ENCODE data around the gene EHD1.
A peak's percentile ranks its signal among the peaks of the same experiment; 100 is the strongest.

The EHD1 gene

GRCh38 chr11:64888729-64889511 is 10.5 kb upstream of the EHD1 start:
- no peak for DNase-seq

GRCh38 chr11:64888406-64888728 is 9.9 kb upstream of the EHD1 start:
- no peak for DNase-seq

GRCh38 chr11:64887757-64888405 is 9.5 kb upstream of the EHD1 start:
- DNase-seq: peak; percentile 64

- DNase-seq: no peak
Measured at GRCh38 chr11:64887234-64887756, 8.9 kb upstream of the EHD1 start.

GRCh38 chr11:64885367-64886286 is 7.2 kb upstream of the EHD1 start:
- DNase-seq: peak; percentile 30

- DNase-seq: no peak
Measured at GRCh38 chr11:64884019-64884418, 5.6 kb upstream of the EHD1 start.

- no peak for DNase-seq
Measured at GRCh38 chr11:64883575-64883974, 5.2 kb upstream of the EHD1 start.

- no peak for DNase-seq
Measured at GRCh38 chr11:64882243-64882642, 3.8 kb upstream of the EHD1 start.

- no peak for DNase-seq
Measured at GRCh38 chr11:64881476-64881875, 3.1 kb upstream of the EHD1 start.

GRCh38 chr11:64880240-64881001 is 2.0 kb upstream of the EHD1 start:
- DNase-seq: no peak

GRCh38 chr11:64879244-64879900 is 951 bp upstream of the EHD1 start:
- no peak for DNase-seq

- no peak for DNase-seq
Measured at GRCh38 chr11:64878223-64878493, 263 bp downstream of the EHD1 start.

GRCh38 chr11:64877390-64878222 is 815 bp downstream of the EHD1 start:
- peak; percentile 37 for DNase-seq

GRCh38 chr11:64876835-64877341 is 1.5 kb downstream of the EHD1 start:
- DNase-seq: no peak

GRCh38 chr11:64876229-64876750 is 2.1 kb downstream of the EHD1 start:
- DNase-seq: peak; percentile 45

- DNase-seq: no peak
Measured at GRCh38 chr11:64875369-64876228, 2.8 kb downstream of the EHD1 start.

- DNase-seq: no peak
Measured at GRCh38 chr11:64874308-64875240, 3.8 kb downstream of the EHD1 start.

GRCh38 chr11:64872790-64873488 is 5.5 kb downstream of the EHD1 start:
- DNase-seq: no peak
